Suprapubic skin (tissue), 4 donors: ENCODE data around the gene LARP1B. TPM values are rescaled to one million over a fixed set of nuclear protein-coding genes. Genes with fewer than 3 reads are reported as not detected.
"Not testable (repeated sequence)": the region's sequence is repeated elsewhere in the genome, so short reads cannot be mapped to it uniquely, and the experiment has no call there.

Experiments
- DNase-seq, 2 donors: peaks; one replicate each; pipeline ENCODE4 v3.0.0-alpha.2; 2019; ENCODE audit warnings: low spot score in 2 of 2
- H3K27ac ChIP-seq: fragments of 200-600 bp; sonication (generic); one replicate; pipeline ENCODE4 v1.5.1; 2019
- H3K27me3 ChIP-seq: fragments of 200-600 bp; sonication (generic); one replicate; pipeline ENCODE4 v1.5.1; 2019
- H3K36me3 ChIP-seq: fragments of 200-600 bp; sonication (generic); one replicate; pipeline ENCODE4 v1.5.1; 2019
- H3K4me1 ChIP-seq: fragments of 200-600 bp; sonication (generic); one replicate; pipeline ENCODE4 v1.5.1; 2019
- H3K4me3 ChIP-seq: fragments of 200-600 bp; sonication (generic); one replicate; pipeline ENCODE4 v1.5.1; 2019; ENCODE audit warnings: mild to moderate bottlenecking
- H3K9me3 ChIP-seq: fragments of 200-600 bp; sonication (generic); one replicate; pipeline ENCODE4 v1.5.1; 2019
- CTCF ChIP-seq, 2 donors: fragments of 200-600 bp in 1 of 2; fragments of 450-650 bp in 1 of 2; sonication (generic) in 1 of 2; IDR thresholded peaks; one replicate each; pipeline ENCODE4 v1.5.1; 2016 to 2019; ENCODE audit warnings: antibody characterized with exemption in 2 of 2, mild to moderate bottlenecking in 1 of 2, moderate library complexity in 1 of 2
- EP300 ChIP-seq: sonication (generic); formaldehyde crosslinking; IDR thresholded peaks from one replicate; pipeline ENCODE4 v1.6.1; 2017; ENCODE audit warnings: antibody characterized with exemption
- POLR2A ChIP-seq, 2 donors: fragments of 450-650 bp; IDR thresholded peaks; one replicate each; pipeline ENCODE4 v1.6.1; 2017; ENCODE audit warnings: antibody characterized with exemption in 2 of 2, mild to moderate bottlenecking in 2 of 2, moderate library complexity in 2 of 2
- POLR2AphosphoS5 ChIP-seq, 3 donors: sonication (generic); formaldehyde crosslinking; IDR thresholded peaks; one replicate each; pipeline ENCODE4 v1.6.1; 2017; ENCODE audit warnings: antibody characterized with exemption in 3 of 3
- WGBS: methylation state at CpG from one replicate; pipeline ENCODE4 v1.1.5; 2018; 5-methylcytosine and 5-hydroxymethylcytosine counted together
- total RNA-seq, 4 donors: library from RNA; depleted of rRNA; stranded (reverse); fragments of >200 nt; gene quantifications; one replicate each; pipeline ENCODE4 v1.1.0, GENCODE V29; 2016

LARP1B gene
- total RNA-seq, 4 donors from 2014 or later: 16.8 to 22.0 (median 20.3) TPM

DNA sequence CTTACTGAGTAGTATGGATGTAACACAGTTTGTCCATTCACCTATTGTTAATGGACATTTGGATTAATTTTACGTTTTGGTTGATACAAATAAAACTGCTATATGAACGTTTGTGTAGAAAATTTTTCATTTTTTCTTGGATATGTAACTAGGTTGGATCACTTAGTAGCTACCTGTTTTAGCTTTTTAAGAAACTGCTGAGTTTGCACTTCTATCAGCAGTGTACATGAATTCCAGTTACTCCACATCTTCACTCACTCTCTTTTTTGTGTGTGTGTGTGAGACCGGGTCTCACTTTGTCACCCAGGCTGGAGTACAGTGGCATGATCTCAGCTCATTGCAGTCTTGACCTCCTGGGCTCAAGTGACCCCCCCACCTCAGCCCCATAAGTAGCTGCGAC is 15.4 kb downstream of the LARP1B start:
- Histone ChIP-seq H3K27ac (no peak overlapping the region), H3K27me3 (no peaks in the 10 kb centered on the region), H3K4me3 (no peak overlapping the region), H3K9me3 (no peaks in the 10 kb centered on the region), H3K4me1 (no peaks in the 10 kb centered on the region), H3K36me3 (peaks cover 33% of the 10 kb centered on the region)
- no peak for DNase-seq
- no peak for TF ChIP-seq CTCF (IDR thresholded peaks at IDR 0.05)
- no peak for TF ChIP-seq POLR2AphosphoS5 (IDR thresholded peaks at IDR 0.05)
- TF ChIP-seq POLR2A (IDR thresholded peaks at IDR 0.05): no peak
- 90% methylated on average over 4 of the region's 4 CpGs for WGBS

GRCh38 chr4:128095293-128095692 is 34.2 kb downstream of the LARP1B start:
- not testable (repeated sequence) for H3K4me3 ChIP-seq, DNase-seq, H3K27ac ChIP-seq, H3K9me3 ChIP-seq, H3K27me3 ChIP-seq, H3K4me1 ChIP-seq
- peaks cover 39% of the 10 kb centered on the region for H3K36me3 ChIP-seq
- WGBS: 96% methylated on average over 6 of the region's 6 CpGs

GRCh38 chr4:128107766-128108165 is 46.7 kb downstream of the LARP1B start:
- peaks cover 21% of the 10 kb centered on the region for H3K36me3 ChIP-seq
- 83% methylated on average over 3 of the region's 3 CpGs for WGBS
- H3K27ac ChIP-seq: no peak overlapping the region
- no peak for DNase-seq
- H3K9me3 ChIP-seq: no peaks in the 10 kb centered on the region
- H3K4me1 ChIP-seq: no peaks in the 10 kb centered on the region
- no peaks in the 10 kb centered on the region for H3K27me3 ChIP-seq
- no peak overlapping the region for H3K4me3 ChIP-seq
- TF ChIP-seq CTCF (IDR thresholded peaks at IDR 0.05) (no peak), POLR2A (IDR thresholded peaks at IDR 0.05) (no peak), POLR2AphosphoS5 (IDR thresholded peaks at IDR 0.05) (no peak), EP300 (no peak)

DNA sequence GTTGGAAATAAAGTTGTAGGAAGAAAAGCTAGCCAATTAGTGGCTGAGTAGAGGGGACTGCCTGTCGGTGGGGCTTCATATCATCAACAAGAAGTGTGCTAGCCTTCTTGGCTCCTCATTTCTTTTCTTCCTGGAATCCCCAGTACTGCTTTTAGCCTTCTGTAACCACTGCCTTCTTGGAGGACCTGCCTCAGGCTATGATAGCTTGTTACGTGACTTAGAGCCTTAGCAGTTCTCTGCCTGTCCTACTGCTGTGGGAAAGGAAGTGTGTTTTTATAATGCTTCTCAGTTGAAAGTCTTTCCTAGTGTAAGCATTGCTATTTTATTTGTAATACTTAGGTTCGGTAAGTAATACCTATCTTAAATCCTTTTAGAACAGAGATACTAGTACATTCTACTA is 61.9 kb downstream of the LARP1B start:
- Histone ChIP-seq H3K27ac (no peak overlapping the region), H3K27me3 (no peaks in the 10 kb centered on the region), H3K4me1 (no peaks in the 10 kb centered on the region), H3K36me3 (no peaks in the 10 kb centered on the region), H3K4me3 (no peak overlapping the region), H3K9me3 (no peaks in the 10 kb centered on the region)
- TF ChIP-seq EP300: no peak
- TF ChIP-seq CTCF (IDR thresholded peaks at IDR 0.05): no peak
- TF ChIP-seq POLR2A (IDR thresholded peaks at IDR 0.05): no peak
- no peak for TF ChIP-seq POLR2AphosphoS5 (IDR thresholded peaks at IDR 0.05)
- 89% methylated on average over 3 of the region's 3 CpGs for WGBS
- DNase-seq: no peak

DNA sequence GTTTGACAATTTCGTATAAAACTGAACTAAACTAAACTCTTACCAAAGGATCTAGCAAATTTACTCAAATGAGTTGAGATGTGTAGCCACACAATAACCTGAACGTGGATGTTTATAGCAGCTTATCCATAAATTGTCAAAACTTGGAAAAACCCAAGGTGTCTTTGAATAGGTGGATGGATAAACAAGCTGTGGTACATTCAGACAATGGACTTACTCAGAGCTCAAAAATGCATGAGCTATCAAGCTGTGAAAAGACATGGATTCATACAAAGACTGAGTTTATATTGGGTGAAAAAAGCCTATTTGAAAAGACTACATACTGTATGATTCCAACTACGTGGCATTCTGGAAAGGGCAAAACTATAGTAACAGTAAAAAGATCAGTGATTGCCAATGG is 69.5 kb downstream of the LARP1B start:
- Histone ChIP-seq H3K27ac (no peak overlapping the region), H3K36me3 (no peaks in the 10 kb centered on the region), H3K4me3 (no peak overlapping the region), H3K27me3 (no peaks in the 10 kb centered on the region), H3K4me1 (no peaks in the 10 kb centered on the region), H3K9me3 (no peaks in the 10 kb centered on the region)
- WGBS: 89% methylated on average over 3 of the region's 3 CpGs
- TF ChIP-seq POLR2A (IDR thresholded peaks at IDR 0.05): no peak
- TF ChIP-seq CTCF (IDR thresholded peaks at IDR 0.05): no peak
- TF ChIP-seq POLR2AphosphoS5 (IDR thresholded peaks at IDR 0.05): no peak
- TF ChIP-seq EP300: no peak
- DNase-seq: no peak

DNA sequence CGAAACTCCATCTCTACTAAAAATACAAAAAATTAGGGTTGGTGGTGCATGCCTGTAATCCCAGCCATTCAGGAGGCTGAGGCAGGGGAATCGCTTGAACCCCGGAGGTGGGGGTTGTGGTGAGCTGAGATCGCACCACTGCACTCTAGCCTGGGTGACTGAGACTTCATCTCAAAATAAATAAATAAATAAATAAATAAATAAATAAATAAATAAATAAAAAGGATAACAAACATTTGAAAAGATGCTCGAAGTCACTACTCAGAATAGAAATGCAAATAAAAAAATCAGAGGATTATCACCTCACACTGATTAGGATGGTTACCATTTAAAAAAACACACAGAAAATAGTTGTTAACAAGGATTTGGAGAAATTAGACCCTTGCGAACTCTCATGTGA is 73.8 kb downstream of the LARP1B start:
- H3K36me3 ChIP-seq: no peaks in the 10 kb centered on the region
- 98% methylated on average over 6 of the region's 6 CpGs for WGBS
- TF ChIP-seq CTCF (IDR thresholded peaks at IDR 0.05): no peak
- no peak for TF ChIP-seq EP300
- TF ChIP-seq POLR2AphosphoS5 (IDR thresholded peaks at IDR 0.05): no peak
- TF ChIP-seq POLR2A (IDR thresholded peaks at IDR 0.05): no peak
- no peak for DNase-seq
- H3K9me3 ChIP-seq: no peaks in the 10 kb centered on the region
- H3K4me1 ChIP-seq: no peaks in the 10 kb centered on the region
- no peak overlapping the region for H3K27ac ChIP-seq
- H3K27me3 ChIP-seq: no peaks in the 10 kb centered on the region
- no peak overlapping the region for H3K4me3 ChIP-seq
